Esophagus muscularis mucosa (tissue), 4 donors: ENCODE measurements around the gene MDGA2.

Source experiments
- CTCF ChIP-seq, 3 experiments: fragments of 200-600 bp in 2 of 3; fragments of 450-650 bp in 1 of 3; sonication (generic) in 2 of 3; IDR thresholded peaks; one replicate each; pipeline ENCODE4 v1.5.1; 2017 to 2019; ENCODE audit warnings: antibody characterized with exemption in 3 of 3, mild to moderate bottlenecking in 2 of 3, moderate library complexity in 1 of 3
- EP300 ChIP-seq: sonication (generic); formaldehyde crosslinking; IDR thresholded peaks from one replicate; pipeline ENCODE4 v1.6.1; 2017; ENCODE audit warnings: antibody characterized with exemption
- POLR2A ChIP-seq: fragments of 450-650 bp; IDR thresholded peaks from one replicate; pipeline ENCODE4 v1.6.1; 2017; ENCODE audit warnings: antibody characterized with exemption, moderate library complexity, mild to moderate bottlenecking, low read depth
- POLR2AphosphoS5 ChIP-seq, 2 donors: sonication (generic); formaldehyde crosslinking; IDR thresholded peaks; one replicate each; pipeline ENCODE4 v1.6.1; 2017; ENCODE audit warnings: antibody characterized with exemption in 2 of 2

- TF ChIP-seq CTCF (IDR thresholded peaks at IDR 0.05): no peak
- TF ChIP-seq EP300: no peak
- no peak for TF ChIP-seq POLR2A
- no peak for TF ChIP-seq POLR2AphosphoS5 (IDR thresholded peaks at IDR 0.05)
Measured at GRCh38 chr14:47619392-47619791, 56.0 kb downstream of the MDGA2 start.
